ENCODE data around the gene EBF3. TPM values are rescaled to one million over a fixed set of nuclear protein-coding genes. Genes with fewer than 3 reads are reported as not detected.

Gene EBF3
- total RNA-seq, 1 donor from 2014 or later = 6.2 TPM

GRCh38 chr10:129881641-129882040 is 82.4 kb downstream of the EBF3 start:
- H3K27ac ChIP-seq (replicated peaks) = no peak overlapping the region
- DNase-seq = no peak
- no peaks in the 10 kb centered on the region for H3K36me3 ChIP-seq
- intact Hi-C loops (cut with micrococcal nuclease) = no loop called here
- peaks cover 4% of the 10 kb centered on the region for H3K27me3 ChIP-seq (ENCODE audit: low read depth)
- no peak overlapping the region for H3K4me3 ChIP-seq
- no peaks in the 10 kb centered on the region for H3K9me3 ChIP-seq (replicated peaks)
- TF ChIP-seq CTCF (IDR thresholded peaks at IDR 0.05; ENCODE audit: borderline replicate concordance) = no peak
- peaks cover 25% of the 10 kb centered on the region for H3K4me1 ChIP-seq

- Histone ChIP-seq H3K27ac (replicated peaks) (no peak overlapping the region), H3K9me3 (replicated peaks) (no peaks in the 10 kb centered on the region), H3K36me3 (peaks cover 8% of the 10 kb centered on the region), H3K4me1 (peaks cover 22% of the 10 kb centered on the region), H3K4me3 (no peak overlapping the region), H3K27me3 (ENCODE audit: low read depth) (peaks cover 9% of the 10 kb centered on the region)
- TF ChIP-seq CTCF (IDR thresholded peaks at IDR 0.05; ENCODE audit: borderline replicate concordance) = no peak
- no peak for DNase-seq
- intact Hi-C loops (cut with micrococcal nuclease) = no loop called here
These were observed 83.7 kb downstream of the EBF3 start for GRCh38 chr10:129880191-129880870.

GRCh38 chr10:129879655-129880054 is 84.4 kb downstream of the EBF3 start:
- Histone ChIP-seq H3K4me3 (no peak overlapping the region), H3K36me3 (peaks cover 8% of the 10 kb centered on the region), H3K4me1 (peaks cover 17% of the 10 kb centered on the region), H3K9me3 (replicated peaks) (no peaks in the 10 kb centered on the region), H3K27ac (replicated peaks) (no peak overlapping the region), H3K27me3 (ENCODE audit: low read depth) (peaks cover 9% of the 10 kb centered on the region)
- intact Hi-C loops (cut with micrococcal nuclease) = no loop called here
- no peak for TF ChIP-seq CTCF (IDR thresholded peaks at IDR 0.05; ENCODE audit: borderline replicate concordance)
- no peak for DNase-seq

- TF ChIP-seq CTCF (IDR thresholded peaks at IDR 0.05; ENCODE audit: borderline replicate concordance) = no peak
- intact Hi-C loops (cut with micrococcal nuclease) = no loop called here
- H3K4me3 ChIP-seq = no peak overlapping the region
- H3K9me3 ChIP-seq (replicated peaks) = no peaks in the 10 kb centered on the region
- H3K36me3 ChIP-seq = peaks cover 14% of the 10 kb centered on the region
- H3K27me3 ChIP-seq (ENCODE audit: low read depth) = peaks cover 8% of the 10 kb centered on the region
- H3K4me1 ChIP-seq = peaks cover 9% of the 10 kb centered on the region
- DNase-seq = no peak
- no peak overlapping the region for H3K27ac ChIP-seq (replicated peaks)
These were observed 85.2 kb downstream of the EBF3 start for GRCh38 chr10:129878835-129879234.

- peak; percentile 66 for TF ChIP-seq CTCF (IDR thresholded peaks at IDR 0.05; ENCODE audit: borderline replicate concordance)
- H3K4me1 ChIP-seq = peaks cover 9% of the 10 kb centered on the region
- H3K9me3 ChIP-seq (replicated peaks) = no peaks in the 10 kb centered on the region
- no peak for DNase-seq
- intact Hi-C loops (cut with micrococcal nuclease) = no loop called here
- H3K27ac ChIP-seq (replicated peaks) = no peak overlapping the region
- peaks cover 24% of the 10 kb centered on the region for H3K36me3 ChIP-seq
- peaks cover 5% of the 10 kb centered on the region for H3K27me3 ChIP-seq (ENCODE audit: low read depth)
- no peak overlapping the region for H3K4me3 ChIP-seq
These were observed 86.2 kb downstream of the EBF3 start for GRCh38 chr10:129877773-129878371.

Data from left ventricle myocardium inferior (tissue), 1 donor.